H1 (cell line): ENCODE results near the gene STX12. TPM values are rescaled to one million over a fixed set of nuclear protein-coding genes. Genes with fewer than 3 reads are reported as not detected.

Experiments used
- CHD1 ChIP-seq: IDR thresholded peaks from 2 replicates; pipeline ENCODE4 v1.6.1; 2012; ENCODE audit warnings: low read depth, low read length, improper control_type of control experiment
- GTF2F1 ChIP-seq: IDR thresholded peaks from 2 replicates; pipeline ENCODE4 v1.6.1; 2012; ENCODE audit warnings: low read depth, low read length, improper control_type of control experiment, borderline replicate concordance
- HDAC6 ChIP-seq: IDR thresholded peaks from one replicate; pipeline ENCODE4 v1.7.1; 2012; ENCODE audit warnings: low read depth, mild to moderate bottlenecking, inconsistent platforms, low read length, moderate library complexity
- RXRA ChIP-seq: IDR thresholded peaks from 2 replicates; pipeline ENCODE4 v1.6.1; 2011; ENCODE audit warnings: low read depth, mild to moderate bottlenecking, low read length, moderate library complexity; ENCODE audit not compliant: insufficient read depth
- SRF ChIP-seq: IDR thresholded peaks from 2 replicates; pipeline ENCODE4 v1.6.1; 2011; ENCODE audit warnings: mild to moderate bottlenecking, low read depth, low read length, moderate library complexity
- polyA plus RNA-seq, 7 experiments: library from polyadenylated mRNA; depleted of rRNA in 3 of 7; stranded (reverse) in 5 of 7; unstranded in 2 of 7; fragments of >200 nt in 5 of 7; fragments of 200-250 nt in 2 of 7; gene quantifications; 1 replicate in 5 of 7; 2 replicates in 1 of 7; 4 replicates in 1 of 7; pipeline versions ENCODE4 v1.2.1 to v1.2.3, GENCODE V29; 2011 to 2013; ENCODE audit warnings: missing spikeins in 2 of 7, mixed read lengths in 2 of 7
- total RNA-seq: library from RNA; stranded (reverse); fragmentation: NEBNext Ultra II Directional; extraction: Animal tissue kit (Norgen Biotek cat#: 25700); gene quantifications from 2 replicates; pipeline ENCODE4 v1.2.1, GENCODE V29; 2021

The STX12 gene
- total and polyA plus RNA-seq, 2 of the 8 experiments (the other 6 are each of a cell fraction or from before 2014, with no cell fraction given), result 3.7 to 11.0 TPM

DNA sequence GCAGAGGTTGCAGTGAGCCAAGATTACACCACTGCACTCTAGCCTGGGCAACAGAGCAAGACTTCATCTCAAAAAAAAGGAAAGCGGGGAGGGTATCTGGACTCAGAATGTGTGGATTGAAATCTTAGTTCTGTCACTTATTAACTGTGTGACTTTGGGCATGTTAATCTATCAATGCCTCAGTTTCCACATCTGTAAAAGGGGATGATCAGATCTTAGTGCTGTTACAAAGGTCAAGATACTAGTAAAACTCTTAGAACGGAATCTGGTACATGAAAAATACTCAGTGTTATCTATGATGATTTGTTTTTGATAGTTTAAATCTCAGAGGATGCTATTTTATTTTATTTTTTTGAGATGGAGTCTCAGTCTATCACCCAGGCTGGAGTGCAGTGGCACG, 36.8 kb upstream of the STX12 start (continued):
- TF ChIP-seq GTF2F1 (no peak), RXRA (no peak), HDAC6 (no peak), CHD1 (no peak), SRF (no peak)
- TF ChIP-seq, all 59 proteins: peak for 0
